Posterior vena cava (tissue), 2 donors: ENCODE data around the gene PCID2. TPM values are rescaled to one million over a fixed set of nuclear protein-coding genes. Genes with fewer than 3 reads are reported as not detected.
A peak's percentile ranks its signal among the peaks of the same experiment; 100 is the strongest.

ENCODE experiments used
- DNase-seq: peaks from one replicate; pipeline ENCODE4 v3.0.0-alpha.2; 2020; ENCODE audit warnings: low spot score
- intact Hi-C, 2 donors: fragments of 100-400 bp; cut with DNase I; formaldehyde crosslinking; loops; one replicate each; pipeline versions ENCODE4 v1.14.1 to v1.14.2; 2022 to 2023
- total RNA-seq, 2 donors: library from RNA; stranded (reverse); fragmentation: NEBNext Ultra II Directional; extraction: Animal tissue kit (Norgen Biotek cat#: 25700); gene quantifications; one replicate each; pipeline ENCODE4 v1.2.1, GENCODE V29; 2021
- donor health status: DM: yes; HTN: yes; CAD: no.
- donor health status: DM: yes; HTN: yes; CAD: no.

Gene PCID2
- total RNA-seq, 2 donors from 2014 or later = 31.4 to 32.2 TPM

DNA sequence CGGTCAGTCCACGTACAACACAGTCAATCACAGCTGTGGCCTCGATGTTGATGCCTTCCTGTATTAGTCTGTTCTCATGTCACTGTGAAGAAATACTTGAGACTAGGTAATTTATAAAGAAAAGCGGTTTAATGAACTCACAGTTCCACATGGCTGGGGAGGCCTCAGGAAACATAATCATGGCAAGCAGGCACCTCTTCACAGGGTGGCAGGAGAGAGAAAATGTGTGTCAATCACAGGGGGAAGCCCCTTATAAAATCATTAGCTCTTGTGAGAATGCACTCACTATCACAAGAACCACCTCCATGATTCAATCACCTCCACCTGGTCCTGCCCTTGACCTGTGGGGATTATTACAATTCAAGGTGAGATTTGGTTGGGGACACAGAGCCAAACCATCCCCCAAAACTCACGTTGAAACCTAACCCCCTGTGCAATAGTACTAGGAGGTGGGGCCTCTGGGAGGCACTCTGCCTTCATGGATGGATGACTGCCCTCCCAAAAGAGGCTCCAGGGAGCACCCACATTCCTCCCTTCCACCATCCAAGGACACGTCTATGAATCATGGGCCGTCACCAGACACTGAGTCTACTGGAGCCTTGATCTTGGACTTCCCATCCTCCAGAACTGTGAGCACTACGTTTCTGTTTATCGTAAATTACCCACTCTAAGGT lies 52.4 kb downstream of the PCID2 start:
- intact Hi-C loops = no loop called here
- DNase-seq = no peak

DNA sequence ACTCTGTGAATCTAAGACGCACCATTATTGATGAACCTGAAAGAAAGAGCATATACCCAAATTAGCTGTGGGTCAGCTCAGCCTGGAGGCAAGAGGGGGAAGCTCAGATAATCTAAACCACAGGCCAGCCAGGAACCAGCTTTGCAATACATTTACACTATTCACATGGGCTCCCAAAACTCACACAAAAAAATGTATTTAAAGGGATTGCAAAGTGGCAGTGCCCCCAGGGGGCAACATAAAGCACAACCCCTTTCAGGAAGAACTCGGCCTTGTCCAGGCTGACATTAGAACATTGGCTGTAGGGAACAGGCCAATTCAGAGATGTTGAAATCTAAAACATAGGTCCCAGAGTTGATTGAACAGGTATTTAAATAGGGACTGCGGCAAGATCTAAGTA lies 53.3 kb downstream of the PCID2 start:
- intact Hi-C loops = no loop called here
- DNase-seq = no peak

DNA sequence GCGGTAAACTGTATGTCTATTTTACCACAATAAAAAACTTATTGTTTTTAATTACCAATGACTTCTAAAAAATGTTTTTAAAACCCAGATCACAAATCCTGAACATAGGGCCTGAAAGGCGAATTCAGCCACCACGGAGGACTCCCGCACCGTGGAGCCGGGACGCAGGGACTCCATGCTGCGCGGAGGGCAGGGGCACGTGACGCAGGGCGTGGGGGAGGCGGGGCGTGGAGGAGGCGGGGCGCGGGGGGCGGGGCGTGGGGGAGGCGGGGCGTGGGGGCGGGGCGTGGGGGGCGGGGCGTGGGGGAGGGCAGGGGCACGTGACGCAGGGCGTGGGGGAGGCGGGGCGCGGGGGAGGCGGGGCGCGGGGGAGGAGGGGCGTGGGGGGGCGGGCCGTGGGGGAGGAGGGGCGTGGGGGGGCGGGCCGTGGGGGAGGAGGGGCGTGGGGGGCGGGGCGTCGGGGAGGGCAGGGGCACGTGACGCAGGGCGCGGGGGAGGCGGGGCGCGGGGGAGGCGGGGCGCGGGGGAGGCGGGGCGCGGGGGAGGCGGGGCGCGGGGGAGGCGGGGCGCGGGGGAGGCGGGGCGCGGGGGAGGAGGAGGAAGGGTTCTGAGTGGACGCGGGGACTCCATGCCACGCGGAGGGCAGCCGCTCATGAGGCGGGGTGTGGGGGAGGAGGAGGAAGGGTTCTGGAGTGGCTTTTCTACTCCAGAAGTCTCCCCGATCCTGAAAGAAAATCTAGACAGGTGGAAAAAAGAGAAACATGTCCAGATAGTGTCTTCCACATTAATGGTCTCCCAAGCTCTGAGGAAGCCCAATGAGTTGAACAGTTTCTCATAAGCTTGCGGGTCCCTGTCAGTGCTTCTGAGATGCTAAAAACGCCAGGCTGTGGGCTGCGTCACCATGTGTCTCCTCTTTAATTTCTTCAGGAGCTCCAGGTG lies 54.4 kb downstream of the PCID2 start:
- intact Hi-C loops = no loop called here
- DNase-seq = peak; percentile 94

DNA sequence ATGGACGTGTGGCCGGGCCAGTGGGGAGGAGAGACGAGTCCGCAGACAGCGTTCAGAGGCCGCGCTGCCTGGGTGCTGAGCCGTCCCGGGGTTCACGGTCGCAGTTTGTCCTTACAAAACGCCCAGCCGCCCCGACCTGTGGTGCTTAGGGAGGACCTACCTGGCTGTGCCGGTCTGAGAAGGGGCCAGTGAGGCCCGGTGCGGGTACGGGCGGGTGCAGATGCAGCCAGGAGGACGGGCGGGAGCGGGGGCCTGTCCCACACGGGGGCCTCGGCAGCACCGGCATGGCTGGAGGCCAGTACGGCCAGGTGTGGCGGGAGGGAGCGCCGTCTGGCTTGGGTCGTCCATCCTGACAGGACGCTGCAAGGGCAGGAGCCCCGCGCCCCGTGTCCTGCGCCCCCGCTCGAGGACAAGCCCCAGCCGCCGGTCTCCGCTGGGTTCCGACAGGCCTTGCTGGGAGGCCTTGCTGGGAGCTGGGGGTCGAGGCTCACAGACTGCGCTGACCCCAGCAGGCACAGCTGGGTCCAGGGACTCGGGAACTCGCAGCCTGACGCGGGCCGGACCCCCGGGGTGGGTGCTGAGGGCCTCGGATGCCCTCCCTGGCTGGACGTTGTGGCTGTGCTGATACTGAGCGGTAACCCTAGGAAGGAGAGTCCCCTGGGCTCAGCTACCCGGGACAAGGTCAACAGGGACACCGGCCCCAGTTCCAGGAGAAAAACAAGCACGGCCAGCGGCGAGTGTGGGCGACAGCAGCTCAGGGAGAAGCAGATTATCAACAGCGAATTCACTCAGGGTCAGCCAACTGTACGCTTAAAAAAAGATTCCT lies 55.3 kb downstream of the PCID2 start:
- intact Hi-C loops = no loop called here
- DNase-seq = peak; percentile 89

DNA sequence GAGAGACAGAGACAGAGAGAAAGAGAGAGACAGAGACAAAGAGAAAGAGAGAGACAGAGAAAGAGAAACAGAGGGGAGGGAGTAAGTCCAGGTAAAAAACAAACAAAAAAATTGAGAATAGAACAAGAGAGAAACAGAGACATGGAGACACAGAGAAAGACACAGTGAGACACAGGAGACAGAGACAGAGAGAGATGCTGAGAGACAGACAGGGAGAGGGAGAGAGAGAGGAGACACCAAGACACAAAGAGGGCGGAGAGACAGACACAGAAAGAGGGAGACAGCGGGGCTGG lies 55.8 kb downstream of the PCID2 start:
- intact Hi-C loops = no loop called here
- no peak for DNase-seq

DNA sequence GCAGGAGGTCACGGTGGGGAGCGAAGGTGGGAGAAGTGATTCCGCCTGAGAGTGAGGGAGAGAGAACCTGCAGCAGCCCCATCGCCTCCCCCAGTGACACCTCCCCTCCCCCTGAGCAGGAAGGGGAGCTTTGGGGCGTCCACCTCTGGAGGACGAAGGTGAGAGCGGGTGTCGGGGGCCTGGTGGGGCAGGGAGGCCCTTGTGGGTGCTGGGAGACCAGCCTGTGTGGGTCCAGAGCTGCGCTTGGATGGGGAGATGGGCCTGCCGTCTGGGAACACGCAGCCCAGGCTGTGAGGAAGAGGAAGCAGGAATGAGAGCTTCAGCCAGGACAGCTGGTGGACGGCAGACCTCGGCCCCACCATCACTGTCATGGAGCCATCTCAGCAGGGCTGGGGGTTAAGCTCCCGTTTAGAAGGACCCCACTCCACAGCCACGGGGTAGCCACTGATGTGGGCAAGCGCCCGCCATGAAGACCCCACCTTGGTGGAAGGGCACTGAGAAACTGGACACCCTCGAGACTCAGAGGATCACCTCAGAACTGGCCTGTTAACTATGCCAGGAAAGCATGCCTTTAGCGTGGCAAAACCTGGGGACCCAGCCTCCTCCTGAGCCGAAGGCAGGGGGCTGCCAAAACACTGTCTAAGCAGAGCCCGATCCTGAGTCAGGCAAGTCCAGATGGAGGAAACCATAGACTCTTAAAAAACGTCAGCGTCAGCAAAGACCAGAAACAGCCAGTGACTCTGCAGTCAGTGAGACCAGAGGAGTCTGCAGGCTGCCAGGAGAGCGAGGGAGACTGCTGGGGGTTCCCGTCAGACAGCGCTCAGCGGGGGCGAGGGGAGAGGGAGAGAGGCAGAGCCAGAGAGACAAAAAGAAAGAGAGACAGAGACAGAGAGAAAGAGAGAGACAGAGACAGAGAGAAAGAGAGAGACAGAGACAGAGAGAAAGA lies 56.5 kb downstream of the PCID2 start:
- intact Hi-C loops = no loop called here
- DNase-seq = no peak

DNA sequence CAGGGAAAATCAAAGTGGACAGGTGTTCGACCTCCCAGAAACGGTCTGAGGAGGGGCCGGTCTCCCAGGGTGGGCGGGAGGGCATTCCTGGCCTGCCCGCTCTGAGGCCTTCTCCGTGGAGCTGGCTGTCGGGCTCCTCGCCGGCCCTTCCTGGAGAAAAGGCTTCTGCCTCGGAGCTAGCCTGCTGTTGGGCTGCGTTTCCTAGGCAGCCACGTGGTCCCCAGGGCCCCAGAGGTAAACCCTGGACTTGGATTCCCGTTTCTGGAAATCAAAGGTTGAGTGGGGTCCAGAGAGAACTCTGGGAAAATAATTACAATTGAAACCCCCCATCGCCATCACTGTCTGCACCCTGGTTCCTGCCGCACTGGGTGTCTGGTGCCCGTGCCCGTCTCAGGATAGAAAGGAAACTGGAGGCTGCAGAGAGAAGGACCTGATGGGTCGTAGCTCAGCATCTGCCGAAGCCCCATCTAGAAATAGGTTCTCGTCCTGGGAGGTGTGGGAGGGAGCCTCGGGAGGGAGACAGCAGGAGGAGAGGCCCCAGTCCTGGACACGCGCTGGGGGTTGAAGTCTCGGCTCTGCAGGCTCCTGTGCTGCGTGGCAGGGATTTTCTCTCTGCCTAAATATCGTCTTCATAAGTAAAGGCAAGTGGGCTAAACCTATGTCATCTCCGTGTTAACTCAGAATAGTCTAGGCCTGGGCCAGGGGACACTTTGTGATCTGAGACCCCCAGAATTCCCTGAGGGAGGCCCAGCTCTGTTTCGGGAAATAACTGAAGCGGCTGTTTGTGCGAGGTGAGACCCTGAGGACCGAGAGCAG lies 57.7 kb downstream of the PCID2 start:
- intact Hi-C loops = no loop called here
- no peak for DNase-seq

DNA sequence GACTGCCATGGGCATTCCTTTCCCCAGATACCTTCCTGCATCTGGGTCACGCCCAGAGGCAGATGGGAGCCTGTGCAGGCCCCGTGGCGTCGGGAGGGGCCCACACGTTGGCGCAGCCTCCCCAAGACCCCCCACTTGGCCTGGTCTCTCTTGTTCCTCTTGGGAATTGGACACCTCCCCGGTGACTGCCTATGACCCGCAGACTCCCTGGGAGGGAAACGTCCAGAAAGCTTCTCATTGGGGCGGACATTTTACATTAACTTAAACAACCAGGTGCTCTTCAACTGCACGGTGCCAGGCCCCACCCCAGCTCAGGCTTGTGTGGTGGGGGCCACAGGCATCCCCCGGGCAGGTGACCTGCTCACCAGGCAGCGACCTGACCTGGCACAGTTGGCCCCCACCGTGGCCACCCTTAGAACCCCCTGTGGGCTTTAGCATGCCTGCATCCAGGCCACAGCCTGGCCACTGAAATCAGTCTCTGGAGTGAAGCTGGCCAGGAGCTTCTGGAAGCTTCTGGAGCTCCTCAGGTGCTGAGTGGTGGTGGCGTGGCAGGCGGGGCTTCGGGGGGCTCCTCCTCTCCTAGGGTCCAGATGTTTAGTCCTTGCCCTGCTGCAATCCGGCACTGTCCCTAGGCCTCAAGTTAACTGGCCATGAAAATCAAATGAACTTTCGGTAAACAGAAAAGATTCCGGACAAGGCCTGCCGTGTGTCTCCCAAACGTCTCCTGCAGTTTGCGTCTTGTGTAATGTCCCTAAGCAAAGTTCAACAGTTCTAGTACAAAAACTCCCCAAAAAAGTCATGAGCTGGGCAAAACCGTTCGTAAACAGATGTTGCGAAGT lies 58.5 kb downstream of the PCID2 start:
- DNase-seq = no peak
- intact Hi-C loops = no loop called here

DNA sequence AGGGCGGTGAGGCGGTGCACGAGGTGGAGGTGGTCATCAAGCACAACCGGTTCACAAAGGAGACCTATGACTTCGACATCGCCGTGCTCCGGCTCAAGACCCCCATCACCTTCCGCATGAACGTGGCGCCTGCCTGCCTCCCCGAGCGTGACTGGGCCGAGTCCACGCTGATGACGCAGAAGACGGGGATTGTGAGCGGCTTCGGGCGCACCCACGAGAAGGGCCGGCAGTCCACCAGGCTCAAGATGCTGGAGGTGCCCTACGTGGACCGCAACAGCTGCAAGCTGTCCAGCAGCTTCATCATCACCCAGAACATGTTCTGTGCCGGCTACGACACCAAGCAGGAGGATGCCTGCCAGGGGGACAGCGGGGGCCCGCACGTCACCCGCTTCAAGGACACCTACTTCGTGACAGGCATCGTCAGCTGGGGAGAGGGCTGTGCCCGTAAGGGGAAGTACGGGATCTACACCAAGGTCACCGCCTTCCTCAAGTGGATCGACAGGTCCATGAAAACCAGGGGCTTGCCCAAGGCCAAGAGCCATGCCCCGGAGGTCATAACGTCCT lies 59.4 kb downstream of the PCID2 start:
- intact Hi-C loops = no loop called here

DNA sequence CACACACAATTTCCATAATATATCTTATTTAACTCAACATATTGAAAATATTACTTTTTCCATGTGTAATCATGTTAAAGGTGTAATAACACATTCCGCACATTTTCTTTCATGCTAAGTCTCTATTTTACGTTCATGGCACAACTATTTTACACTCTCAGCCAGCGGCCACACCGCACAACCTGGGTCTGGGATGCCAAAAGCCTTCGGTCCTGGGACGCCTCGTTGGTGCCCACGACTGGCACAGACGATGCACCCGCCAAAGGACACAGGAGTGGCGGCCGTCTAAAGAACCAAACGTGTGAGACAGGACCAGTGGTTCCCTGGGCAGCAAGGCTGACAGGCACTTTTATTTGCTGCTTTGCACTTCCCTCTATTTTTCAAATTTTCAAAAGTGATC lies 60.1 kb downstream of the PCID2 start:
- DNase-seq = peak; percentile 51
- intact Hi-C loops = no loop called here

More for the DNA sequence above, 59.4 kb downstream of the PCID2 start:
- DNase-seq = peak; percentile 75

DNA sequence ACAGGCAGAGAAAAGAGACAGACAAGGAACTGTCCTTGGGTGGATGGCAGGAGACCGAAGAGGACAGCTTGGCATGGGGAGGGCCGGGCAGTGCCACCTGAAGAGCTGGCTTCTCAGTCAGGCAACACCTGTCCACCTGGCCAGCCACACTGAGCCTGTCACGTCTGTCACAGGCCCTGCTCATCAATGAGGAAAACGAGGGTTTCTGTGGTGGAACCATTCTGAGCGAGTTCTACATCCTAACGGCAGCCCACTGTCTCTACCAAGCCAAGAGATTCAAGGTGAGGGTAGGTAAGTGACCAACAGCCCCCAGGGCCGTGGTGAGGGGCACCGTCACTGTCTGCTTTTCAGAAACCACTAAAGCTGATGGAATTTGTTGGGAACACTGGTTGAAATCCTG lies 61.3 kb downstream of the PCID2 start:
- DNase-seq = peak; percentile 45
- intact Hi-C loops = no loop called here

DNA sequence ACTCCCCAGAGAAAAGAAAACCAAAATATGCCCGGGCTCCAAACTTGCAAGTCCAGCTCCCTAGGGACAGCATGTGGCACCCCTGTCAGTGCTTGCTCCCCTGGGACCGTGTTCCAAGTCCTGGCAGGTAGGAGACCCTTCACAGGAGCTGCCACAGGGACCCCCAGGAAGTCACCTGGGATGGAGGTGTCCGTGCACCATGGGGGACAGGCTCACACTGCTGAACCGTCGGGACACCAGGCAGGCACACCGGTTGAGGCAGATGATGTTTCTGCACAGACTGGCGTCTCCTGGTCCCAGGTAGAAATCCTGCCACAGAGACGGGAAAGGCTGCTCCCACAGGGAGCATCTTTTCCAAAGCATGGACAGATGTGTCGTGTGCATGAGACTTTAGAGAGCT lies 61.7 kb downstream of the PCID2 start:
- intact Hi-C loops = no loop called here
- peak; percentile 37 for DNase-seq

DNA sequence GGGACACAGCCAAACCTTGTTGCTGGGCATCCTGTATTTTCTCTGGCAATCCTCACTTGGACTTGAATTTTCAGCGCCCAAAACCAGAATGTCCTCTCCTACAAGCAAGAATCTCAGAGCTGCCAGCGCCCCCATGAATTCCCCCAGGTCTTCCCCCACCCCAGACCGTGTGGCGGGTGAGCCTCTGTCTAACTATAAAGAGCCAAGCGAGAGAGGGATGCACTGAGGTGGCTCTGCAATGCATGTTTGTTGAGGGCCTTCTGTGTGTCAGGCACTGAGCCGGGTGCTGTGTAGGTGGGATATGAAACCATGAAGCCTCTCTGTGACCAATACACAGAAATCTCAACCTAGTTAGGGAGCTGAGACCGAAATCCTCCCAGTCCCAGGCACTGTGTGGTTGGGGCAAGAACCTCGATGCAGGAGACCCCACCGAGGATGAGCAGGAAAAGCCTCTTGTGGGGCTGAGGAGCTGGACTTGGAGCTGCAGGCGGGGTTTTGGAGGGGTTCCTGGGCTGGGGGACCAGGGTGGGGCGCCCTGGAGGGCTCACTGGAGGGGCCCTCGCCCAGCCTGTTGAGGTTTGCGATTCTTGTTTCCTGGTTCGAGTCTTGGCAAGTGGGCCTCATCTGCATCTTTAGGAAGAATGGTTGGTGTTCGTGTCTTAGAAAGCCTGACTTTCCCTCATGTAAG lies 62.4 kb downstream of the PCID2 start:
- intact Hi-C loops = no loop called here
- peak; percentile 46 for DNase-seq

DNA sequence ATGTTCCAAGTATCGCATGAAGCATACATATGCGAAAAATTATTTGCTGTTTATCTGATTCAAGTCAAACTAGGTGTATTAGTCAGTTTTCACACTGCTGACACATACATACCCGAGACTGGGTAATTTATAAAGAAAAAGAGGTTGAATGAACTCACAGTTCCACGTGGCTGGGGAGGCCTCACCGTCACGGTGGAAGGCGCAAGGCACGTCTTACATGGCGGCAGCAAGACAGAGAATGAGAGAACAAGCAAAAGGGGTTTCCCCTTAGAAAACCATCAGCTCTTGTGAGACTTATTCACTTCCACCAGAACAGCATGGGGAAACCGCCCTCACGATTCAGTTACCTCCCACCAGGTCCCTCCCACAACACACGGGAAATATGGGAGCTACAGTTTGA lies 63.0 kb downstream of the PCID2 start:
- no peak for DNase-seq

DNA sequence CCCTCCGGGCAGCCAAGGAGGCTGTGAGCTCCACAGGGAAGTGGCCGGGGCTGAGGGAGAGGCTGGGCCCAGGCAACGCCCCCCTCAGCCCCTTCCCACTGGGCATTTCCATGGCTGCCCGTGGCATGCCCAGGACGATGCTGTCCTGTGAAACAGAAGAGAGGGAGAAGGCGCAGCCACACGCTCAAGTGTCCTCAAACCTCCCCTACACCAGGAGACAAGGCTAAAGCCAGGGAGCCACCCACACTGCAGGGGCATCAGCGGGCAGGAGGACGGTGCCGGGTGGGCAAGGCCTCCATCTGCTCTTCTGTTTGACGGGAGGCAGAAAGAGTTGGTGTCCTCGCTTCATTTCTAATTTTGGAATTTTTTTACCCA lies 64.2 kb downstream of the PCID2 start:
- intact Hi-C loops = no loop called here
- no peak for DNase-seq

More for the DNA sequence above, 63.0 kb downstream of the PCID2 start:
- intact Hi-C loops = no loop called here

DNA sequence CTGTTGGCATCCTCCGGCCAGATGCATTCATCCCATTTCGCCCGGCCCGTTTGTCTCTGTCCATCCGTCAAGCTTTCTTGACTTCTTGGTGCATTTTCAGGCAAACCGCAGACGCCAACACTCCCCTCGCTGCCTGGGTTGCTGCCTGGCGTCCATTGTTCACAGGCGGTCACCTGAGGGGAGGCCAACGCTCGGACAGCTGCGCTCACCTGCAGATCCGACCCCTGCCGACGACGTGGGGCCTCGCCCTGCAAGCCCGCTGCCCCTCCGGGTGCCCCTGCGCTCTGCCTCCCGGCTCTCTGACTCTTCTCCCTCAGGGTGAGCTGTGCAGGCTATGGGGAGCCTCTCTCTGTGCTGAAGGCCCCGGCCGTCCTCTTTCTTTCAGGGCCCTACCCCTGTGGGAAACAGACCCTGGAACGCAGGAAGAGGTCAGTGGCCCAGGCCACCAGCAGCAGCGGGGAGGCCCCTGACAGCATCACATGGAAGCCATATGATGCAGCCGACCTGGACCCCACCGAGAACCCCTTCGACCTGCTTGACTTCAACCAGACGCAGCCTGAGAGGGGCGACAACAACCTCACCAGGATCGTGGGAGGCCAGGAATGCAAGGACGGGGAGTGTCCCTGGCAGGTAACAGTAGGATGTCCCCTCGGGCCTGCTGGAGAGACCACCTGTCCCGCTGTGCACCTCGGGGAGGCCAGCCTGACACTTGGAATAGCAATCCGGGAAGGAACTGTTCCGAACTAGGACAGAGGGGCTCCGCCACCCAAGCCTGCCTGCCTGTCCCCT lies 64.8 kb downstream of the PCID2 start:
- DNase-seq = no peak
- intact Hi-C loops = no loop called here
